ENCODE measurements around the gene ARHGEF28.

The ARHGEF28 gene

DNA sequence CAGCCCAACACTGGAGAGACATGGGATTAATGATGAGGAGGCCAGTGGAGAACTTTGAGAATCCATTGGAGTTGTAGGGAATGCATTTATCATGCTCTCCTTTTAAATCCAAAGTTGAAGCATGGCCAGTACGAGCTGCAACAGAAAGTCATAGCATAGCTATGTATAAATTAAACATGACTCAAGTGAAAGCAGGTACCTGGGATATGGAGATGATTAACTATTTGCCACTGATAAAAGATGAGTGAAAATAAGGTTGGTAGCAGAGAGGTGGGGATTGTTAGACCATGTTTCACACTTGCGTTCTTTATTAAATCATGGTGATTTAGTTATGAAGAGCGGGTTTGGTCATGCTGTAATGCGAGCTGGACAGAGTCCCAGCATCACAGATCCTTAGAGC, 189.6 kb downstream of the ARHGEF28 start:
- no peak for DNase-seq (ENCODE audit: low spot score)

DNA sequence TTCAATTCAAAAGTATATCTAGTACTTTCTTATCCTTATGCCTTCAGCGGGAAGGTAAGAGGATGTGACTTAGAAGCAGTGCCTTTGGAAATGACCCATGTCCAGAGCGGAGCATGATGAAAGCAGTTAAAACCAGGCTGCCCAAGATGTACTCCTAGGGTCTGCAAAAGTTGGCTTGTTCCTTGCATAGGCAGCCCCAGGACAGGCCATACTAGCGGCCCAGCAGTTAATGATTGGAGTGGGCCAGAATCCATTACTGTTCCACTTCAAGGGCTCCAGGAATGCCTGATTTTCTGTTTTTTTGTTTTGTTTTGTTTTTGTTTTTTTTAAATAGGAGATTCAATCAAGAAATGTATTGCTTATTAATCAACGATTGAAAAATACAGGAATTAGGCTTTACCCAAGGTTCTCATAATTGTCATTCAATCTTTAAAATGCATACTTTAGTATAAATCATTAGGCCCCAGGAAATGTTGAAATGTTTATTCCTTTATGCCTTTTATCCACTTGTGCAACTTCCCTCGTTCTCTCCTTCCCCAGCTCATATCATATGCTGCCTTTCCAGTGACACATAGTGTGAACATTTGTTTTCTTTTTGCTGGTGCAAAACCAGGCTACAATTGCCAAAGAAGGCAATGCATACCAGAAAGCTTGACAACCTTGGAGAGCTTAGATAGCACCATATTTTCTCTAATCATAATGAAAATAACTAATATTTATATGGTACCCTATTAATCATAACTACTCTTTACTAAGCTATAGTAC, 190.8 kb downstream of the ARHGEF28 start:
- no peak for DNase-seq (ENCODE audit: low spot score)

DNA sequence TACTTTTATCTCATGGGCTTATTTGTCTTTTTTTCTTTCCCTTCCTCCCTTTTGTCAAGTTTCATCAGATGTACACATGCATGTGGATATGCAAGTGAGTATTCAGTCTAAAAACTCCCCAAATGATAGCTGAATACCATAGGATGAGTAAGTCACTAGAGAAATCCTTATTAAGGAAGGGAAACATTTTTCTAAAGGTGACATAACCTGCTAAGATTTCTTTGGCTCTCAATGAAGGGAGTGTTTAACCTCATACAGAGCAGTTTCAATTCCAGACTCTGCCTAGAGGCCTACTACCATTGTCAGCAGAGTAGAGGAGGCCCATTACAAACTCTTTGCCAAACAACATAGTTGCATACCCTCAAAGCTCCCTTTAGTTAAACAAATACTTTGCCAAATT, 192.4 kb downstream of the ARHGEF28 start:
- no peak for DNase-seq (ENCODE audit: low spot score)

DNA sequence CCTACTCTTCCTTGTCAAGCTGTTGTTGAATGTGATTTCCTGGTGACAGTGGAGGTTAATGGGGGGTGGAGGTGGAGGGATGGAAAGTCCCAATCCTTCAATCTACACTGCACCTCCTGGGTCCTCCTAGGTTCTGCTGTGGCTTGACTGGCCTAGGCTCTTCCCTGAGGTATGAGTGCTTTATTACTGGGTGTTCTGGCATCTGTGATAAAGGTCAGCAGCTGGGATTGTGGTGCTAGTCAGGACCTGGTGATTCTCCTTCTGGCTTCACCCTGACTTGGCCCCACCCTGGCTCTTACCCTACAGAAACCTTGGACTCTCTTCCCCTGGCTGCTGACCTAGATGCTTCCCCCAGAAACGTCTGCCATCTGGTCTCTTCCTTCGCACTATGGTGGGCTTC, 194.3 kb downstream of the ARHGEF28 start:
- no peak for DNase-seq (ENCODE audit: low spot score)

DNA sequence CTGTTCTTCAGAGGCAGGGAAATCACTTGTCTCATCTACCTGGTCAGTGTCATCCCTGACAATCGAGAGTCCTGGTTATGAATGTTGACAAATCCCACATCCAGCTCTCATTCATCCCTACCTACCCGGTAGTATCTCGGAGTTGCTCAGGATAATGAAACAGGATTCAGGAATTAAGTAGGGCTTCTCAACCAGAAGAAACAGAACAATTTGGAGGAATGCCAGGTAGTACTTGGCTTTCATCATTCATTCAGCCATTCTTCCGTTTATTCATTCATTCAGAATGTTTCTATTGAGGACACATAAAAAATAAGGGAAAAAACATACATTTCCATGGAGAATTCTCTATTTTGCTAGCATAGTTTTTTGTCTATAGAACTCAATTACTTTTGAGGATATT, 195.0 kb downstream of the ARHGEF28 start:
- DNase-seq (ENCODE audit: low spot score), result no peak

DNA sequence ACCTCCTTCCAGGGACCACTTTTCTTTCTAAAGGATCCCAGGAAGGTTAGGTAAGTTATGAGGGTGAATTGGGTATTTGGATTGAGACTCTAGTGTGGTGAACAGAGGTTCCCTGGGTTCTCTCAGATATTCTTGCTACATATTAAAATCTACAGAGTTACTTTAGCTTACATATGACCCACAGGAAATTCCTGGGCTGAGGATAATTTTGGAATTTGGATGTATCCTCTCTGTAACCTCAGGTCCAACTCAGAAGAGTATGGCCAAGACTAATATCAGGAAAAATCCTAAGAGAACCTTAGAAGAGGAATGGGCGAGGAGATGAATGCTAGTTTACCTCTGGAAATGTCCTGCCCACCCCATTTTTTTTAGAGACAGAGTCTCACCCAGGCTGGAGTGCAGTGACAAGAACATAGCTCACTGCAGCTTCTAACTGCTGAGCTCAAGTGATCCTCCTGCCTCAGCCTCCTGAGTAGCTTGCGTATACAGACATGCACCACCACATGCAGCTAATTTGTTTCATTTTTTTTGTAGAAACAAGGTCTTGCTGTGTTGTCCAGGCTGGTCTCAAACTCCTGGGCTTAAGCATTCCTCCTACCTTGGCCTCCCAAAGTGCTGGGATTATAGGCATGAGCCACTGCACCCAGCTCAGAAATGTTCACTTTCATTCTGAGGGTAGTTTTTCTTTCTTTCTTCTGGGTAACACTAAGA, 196.4 kb downstream of the ARHGEF28 start:
- DNase-seq (ENCODE audit: low spot score), result no peak

DNA sequence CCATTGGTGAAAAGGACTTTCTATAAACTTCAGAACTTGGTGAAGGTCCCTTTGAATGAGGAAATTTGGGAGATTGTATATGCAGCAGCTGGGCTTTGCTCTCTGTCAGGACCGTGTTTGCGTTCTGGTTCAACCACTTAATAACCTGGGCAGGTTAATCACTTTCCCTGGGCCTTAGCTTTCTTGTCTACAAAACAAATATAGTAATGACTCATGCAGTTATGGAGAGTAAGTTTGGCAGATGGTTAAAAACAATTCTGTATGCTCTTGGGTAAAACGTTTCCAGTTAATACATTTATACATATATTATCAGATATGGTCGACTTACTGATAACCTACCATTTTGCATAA, 197.0 kb downstream of the ARHGEF28 start:
- no peak for DNase-seq (ENCODE audit: low spot score)

DNA sequence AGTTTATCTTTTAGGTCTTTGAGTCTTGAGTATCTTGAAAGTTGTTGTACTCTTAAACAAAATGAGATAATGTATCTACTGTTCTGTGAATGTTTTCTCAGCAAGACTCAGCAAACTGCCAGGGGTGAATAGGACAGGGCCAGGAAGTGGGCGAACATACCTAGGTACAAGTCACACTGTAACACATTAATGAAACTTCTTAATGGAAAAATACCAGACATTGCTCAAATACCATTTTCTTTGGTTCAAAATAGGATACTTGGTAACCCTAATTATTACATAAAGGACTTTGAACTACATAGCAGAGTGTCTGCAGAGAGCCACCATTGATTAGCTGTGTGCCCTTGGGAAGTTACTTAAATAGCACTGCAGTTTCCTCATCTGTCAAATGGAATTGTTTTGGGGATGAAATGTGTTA, 197.5 kb downstream of the ARHGEF28 start:
- DNase-seq (ENCODE audit: low spot score), result no peak

DNA sequence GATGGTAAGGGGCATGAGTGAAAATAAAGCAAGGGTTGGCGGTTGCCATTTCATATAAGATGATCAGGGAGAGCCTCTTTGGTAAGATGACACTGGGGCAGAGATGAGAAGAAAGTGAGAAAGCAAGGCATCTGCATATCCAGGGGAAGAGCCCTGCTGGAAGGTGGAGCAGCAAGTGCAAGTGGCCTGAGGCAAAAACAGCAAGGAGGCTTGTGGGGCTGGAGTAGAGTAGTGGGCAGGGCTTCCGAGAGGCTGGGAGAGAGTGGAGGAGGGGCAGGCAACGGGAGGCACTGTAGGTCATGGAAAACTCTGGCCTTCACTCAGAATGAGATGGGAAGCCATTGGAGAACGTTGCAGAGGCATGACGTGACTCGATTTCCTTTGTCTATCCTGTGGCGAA, 199.2 kb downstream of the ARHGEF28 start:
- DNase-seq (ENCODE audit: low spot score), result no peak

DNA sequence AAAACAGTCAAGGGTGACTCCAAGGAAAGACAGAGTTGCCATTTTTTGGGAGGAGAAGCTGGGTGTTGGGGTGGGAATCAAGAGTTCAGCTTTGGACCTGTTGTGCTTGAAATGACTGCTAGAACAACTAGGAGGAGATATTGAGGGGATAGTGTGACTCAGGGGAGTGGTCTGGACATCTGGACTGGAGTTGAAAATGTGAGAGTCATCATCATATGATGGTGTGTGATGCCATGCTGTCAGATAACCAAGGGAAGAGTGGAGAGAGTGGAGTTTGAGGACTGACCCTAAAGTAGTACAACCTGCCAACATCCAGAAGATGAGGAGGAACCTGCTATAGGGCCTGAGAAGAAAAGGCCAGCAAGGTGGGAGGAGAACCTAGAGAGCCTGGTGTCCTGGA, 199.7 kb downstream of the ARHGEF28 start:
- no peak for DNase-seq (ENCODE audit: low spot score)

DNA sequence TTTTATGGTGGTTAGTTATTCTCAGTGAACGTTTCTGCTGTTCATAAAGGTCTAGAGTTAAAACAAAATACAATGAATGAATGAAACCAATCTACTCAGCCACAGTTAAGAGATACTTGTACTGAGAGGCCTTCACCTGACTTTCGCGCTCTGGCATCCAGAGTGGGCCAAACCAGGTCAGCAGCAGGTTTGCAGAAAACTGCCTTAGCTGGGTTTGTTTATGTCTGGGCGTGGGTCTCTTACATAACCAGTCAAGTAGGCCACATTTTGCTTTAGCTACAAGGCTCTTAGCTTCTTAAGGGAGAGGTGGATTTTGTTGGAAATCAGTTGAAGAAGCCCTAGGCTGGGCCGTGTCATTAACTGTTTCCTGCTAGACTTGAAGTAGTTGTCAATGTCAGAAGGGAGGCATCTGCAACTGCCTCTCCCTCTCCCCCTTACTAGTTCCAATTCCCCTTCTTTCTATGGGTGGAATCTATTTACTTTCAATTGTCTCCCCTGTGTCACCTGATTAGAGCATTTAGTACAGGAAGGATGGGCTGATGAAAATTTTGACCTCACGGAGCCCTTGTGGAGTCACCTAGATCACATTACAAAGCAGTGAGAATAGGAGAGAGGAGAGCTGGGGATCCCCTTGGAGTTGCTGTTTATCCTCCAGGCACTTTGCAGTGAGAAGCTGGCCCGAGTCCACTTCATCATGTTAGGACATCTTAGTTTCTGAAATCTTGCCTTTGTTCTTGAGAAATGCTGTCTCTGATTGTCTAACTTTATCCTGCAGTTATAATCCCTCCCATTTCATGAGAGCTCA, 200.5 kb downstream of the ARHGEF28 start:
- no peak for DNase-seq (ENCODE audit: low spot score)

DNA sequence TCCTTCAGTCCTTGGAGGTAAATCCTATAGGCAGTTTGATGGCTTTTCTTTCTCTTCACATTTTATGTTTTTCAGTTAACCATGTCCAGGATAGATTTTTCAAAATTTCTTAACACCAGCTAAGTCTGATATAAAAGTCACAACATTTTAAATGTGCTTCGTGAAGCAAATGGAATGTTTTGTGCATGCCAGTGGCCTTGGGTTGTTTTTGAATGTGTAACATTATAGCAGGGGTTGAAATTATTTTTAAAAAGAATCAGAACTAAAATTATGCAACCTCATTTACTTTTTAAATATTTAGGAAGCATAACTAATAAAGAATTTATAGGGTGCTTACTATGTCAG, 201.1 kb downstream of the ARHGEF28 start:
- DNase-seq (ENCODE audit: low spot score), result no peak

DNA sequence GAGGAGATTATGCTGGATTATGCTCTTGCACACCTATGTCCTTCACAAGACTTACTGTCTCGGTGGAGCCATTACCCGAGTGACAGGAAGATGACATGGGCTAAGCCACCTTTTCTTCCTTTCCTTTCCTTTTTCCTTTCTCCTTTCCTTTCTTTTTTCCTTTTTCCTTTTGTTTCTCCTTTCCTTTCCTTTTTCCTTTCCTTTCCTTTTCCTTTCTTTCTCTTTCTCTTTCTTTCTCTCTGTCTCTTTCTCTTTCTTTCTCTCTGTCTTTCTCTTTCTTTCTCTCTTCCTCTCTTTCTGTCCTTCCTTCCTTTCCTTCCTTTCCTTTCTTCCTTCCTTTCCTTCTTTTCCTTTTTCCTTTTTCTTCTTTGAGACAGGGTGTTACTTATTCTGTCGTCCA, 202.5 kb downstream of the ARHGEF28 start:
- DNase-seq (ENCODE audit: low spot score), result no peak

DNA sequence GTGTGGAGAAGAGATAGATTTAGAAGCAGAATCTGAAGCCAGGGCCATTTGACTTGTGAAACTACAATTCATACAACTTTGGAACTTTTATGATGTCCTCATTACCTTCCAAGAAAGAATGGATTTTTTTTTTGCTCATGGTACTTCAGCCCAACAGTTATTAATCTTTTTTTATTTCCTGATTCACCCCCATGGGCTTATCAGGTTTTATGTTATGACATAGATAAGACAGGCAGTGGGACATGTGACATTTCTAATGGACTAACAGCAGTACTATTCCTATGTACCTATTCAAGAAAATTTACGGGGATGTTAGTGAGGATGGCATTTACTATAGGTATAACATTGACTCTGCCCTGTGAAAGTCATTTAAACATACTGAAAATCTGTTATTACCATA, 204.7 kb downstream of the ARHGEF28 start:
- DNase-seq (ENCODE audit: low spot score), result no peak

DNA sequence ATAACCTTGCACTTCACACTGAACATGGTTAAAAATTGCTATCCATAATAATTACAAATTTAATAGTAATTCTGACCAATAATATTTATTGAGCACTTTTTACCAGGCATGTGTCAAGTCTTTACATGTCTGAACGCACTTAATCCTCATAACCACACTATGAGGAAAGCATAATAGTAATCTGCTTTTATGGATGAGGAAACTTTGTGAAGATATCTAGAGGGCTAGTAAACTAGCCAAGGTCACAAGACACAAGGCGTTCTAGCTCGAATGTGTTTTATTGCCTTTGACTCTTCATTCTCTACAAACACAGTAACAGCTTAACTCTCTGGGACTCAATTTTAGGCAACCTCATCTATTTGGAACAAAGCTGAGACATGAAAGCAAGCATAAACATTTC, 205.1 kb downstream of the ARHGEF28 start:
- no peak for DNase-seq (ENCODE audit: low spot score)

DNA sequence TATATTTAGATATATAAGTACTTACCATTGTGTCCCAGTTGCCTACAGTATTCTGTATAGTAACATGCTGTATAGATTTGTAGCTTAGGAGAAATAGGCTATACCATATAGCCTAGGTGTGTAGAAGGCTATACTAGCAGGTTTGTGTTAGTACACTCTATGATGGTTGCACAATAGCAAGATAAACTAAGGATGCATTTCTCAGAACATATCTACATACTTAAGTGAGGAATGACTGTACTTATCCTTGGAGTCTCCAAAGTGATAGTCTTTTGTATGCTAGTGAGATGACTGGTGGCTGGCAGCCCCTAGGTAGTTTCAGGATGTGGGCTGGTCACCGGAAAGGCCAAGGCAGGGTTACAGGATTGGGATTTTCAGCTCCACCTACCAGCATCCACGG, 208.7 kb downstream of the ARHGEF28 start:
- DNase-seq (ENCODE audit: low spot score), result no peak

DNA sequence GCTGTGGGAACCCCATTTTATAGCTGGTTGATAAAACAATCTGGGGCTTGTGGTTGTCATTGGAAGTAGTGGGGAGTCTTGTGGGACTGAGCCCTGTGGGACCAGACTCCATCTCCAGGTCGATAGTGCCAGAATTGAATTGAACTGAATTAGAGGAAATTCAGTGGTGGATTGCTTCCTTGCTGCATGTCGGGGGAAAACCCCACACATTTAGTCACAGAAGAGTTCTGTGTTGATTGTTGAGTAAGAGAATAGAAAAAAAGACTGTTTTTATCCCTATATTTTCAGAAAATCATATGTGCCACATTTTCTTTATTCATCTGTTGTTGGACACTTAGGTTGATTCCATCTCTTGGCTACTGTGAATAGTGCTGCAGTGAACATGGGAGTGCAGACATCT, 209.7 kb downstream of the ARHGEF28 start:
- no peak for DNase-seq (ENCODE audit: low spot score)

DNA sequence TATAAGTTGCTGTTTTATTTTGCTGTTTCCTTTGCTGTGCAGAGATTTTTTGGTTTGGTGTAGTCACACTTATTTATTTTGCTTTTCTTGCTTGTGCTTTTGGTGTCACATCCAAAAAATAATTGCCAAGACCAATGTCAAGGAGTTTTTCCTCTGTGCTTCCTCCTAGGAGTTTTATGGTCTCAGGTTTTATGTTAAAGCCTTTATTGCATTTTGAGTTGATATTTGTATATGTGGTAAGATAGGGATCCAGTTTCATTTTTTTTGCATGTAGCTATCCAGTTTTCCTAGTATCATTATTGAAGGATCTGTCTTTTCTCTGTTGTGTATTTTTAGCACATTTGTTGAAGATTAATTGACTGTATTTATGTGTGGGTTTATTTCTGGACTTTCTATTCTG, 210.6 kb downstream of the ARHGEF28 start:
- no peak for DNase-seq (ENCODE audit: low spot score)

DNA sequence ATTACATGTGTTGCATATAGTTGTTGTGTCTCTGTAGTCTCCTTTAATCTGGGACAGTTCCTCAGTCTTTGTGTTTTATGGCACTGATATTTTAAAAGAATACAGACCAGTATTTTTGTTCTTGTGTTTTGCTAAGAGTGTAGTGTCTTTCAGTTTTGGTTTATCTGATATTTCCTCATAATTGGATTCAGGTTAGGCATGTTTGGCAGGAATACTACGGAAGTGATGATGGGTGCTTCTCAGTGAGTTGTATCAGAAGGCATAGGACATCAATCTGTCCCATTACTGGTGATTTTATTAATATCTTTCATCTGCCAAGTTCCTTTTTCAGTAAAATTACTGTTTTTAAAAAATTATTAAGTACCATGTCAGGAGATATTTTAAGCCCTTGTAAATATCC, 212.9 kb downstream of the ARHGEF28 start:
- DNase-seq (ENCODE audit: low spot score), result no peak

DNA sequence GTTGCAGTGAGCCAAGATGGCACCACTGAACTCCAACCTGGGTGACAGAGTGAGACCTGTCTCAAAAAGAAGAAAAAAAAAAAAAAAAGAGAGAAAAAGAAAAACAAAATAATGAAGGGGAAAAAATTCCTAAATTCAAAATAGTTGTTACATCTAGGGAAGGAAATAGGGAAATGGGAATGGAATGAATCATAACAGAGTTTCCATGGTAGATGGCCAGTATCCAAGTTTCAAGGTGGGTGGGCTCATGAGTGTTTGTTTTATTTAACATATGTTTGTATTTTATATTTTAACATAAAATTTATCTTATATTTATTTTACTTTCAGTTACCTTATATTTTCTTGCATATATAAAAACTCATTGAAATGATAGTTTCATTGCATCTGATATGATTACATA, 215.6 kb downstream of the ARHGEF28 start:
- DNase-seq (ENCODE audit: low spot score), result no peak

DNA sequence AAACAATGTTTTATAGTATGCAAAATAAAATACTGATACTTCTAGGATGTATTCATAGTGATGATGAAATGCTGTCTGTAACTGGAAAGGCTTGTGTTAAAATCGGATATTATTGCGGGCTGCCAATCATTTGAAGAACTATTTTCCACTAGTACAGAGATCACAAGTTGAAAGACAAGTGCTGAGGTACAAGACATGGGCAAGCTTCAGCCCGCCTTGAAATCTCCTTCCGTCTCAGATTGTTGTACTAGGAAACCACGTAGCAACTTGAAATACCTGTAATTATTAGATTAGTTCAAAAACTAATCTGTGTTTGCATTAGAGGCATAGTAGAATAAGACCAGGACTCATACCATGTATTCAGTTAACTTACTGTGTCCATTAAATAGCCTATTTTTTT, 218.2 kb downstream of the ARHGEF28 start:
- no peak for DNase-seq (ENCODE audit: low spot score)

DNA sequence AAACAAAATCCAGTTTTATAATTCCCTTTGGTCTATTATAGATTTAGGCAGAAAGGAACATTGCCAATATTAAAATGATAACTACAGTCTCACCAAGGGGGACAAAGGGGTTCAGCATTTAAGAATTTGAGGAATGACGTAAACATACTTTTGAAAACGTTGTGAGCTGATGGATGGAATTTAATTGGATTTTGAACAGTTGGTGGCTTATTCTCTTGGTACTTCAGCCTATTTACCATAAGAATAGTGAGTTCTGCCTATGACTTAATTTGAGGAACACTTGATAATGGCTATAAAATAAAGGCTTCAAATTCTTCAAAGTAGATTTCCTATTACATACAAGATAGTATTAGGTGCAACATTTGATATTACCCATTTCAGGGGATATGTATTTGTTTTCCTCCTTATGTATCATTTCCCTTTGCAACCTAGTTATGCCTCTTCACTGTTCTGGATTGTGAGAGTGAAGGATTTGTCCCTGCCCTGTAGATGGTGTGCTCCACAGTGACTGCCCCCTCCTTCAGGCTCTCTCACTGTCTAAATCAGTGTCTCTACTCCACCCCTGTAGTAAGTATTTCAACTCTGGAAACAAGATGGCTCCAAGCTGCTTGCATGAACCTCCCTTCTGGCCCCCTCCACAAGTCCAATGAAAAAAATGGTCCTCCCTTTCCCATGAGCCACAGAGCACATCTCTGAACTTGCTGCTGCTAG, 225.6 kb downstream of the ARHGEF28 start:
- no peak for DNase-seq (ENCODE audit: low spot score)

DNA sequence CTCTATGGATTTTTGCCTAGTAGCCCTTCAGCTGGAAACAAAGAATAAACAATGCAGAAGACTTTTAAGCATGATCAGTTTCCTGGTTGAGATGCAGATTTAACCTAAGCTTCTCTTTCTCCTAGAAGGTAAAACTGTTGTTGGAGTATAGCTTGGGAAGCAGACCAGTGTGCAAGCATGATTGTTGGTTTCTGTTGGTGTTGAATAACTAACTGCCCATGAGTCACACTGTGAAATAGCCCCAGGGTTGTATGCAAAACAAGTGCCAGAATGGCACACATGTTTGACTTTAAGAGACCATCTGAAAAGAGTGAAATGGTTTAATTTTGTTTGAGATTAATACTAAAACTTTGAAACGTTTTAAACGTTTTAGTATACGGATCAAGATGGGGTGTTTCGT, 227.1 kb downstream of the ARHGEF28 start:
- no peak for DNase-seq (ENCODE audit: low spot score)
